HCT116 (cell line): ENCODE results near the gene NAPA. TPM values are rescaled to one million over a fixed set of nuclear protein-coding genes. Genes with fewer than 3 reads are reported as not detected.

ENCODE experiments used
- ATAC-seq: fragments of 200-7000 bp; cut with Tn5 transposase; 2 replicates; pipeline ENCODE4 v1.9.1; 2020; ENCODE audit warnings: mild to moderate bottlenecking, moderate library complexity
- BruUV-seq: library from RNA; stranded (reverse); fragments of 400-500 nt; replicated peaks from 2 replicates; lab custom pipeline; 2021; lab: Mats Ljungman, UMichigan
- CTCF ChIA-PET: fragments of 300-600 bp; sonication (Branson Sonifier 250); formaldehyde crosslinking; loops from one replicate; lab custom pipeline; 2021; ENCODE audit warnings: antibody characterized with exemption; lab: Charles Lee
- POLR2A ChIA-PET: fragments of 300-600, 350-600 bp; sonication (Branson Sonifier 250); formaldehyde crosslinking; loops from one replicate; lab custom pipeline; 2021; ENCODE audit warnings: antibody characterized with exemption; lab: Charles Lee
- RAD21 ChIA-PET, 2 experiments: fragments of 300-600 bp; sonication (Branson Sonifier 250); formaldehyde crosslinking; loops; one replicate each; lab custom pipeline; 2023; ENCODE audit warnings: low total read pairs in 2 of 2; ENCODE audit not compliant: uncharacterized antibody in 2 of 2, unreplicated experiment in 2 of 2, low non-redundant PET in 1 of 2; lab: Charles Lee
- DNase-seq: peaks from one replicate; pipeline ENCODE4 v3.0.0-alpha.2; 2010; ENCODE audit warnings: low read depth, low spot score
- H2AFZ ChIP-seq: fragments of 200-600 bp; shearing (Covaris generic), sonication (generic); 2 replicates; pipeline ENCODE4 v1.6.1; 2017; ENCODE audit warnings: low read depth, mixed run types, mixed read lengths, antibody characterized with exemption, low read length; ENCODE audit not compliant: poor library complexity, severe bottlenecking
- H3K27ac ChIP-seq: 2 replicates; pipeline ENCODE4 v1.5.1; 2012; ENCODE audit warnings: low read depth, low read length
- H3K27me3 ChIP-seq: fragments of 200-600 bp; sonication (generic); 2 replicates; pipeline ENCODE4 v1.6.1; 2016; ENCODE audit warnings: mixed run types, low read length, mixed read lengths; ENCODE audit not compliant: insufficient read depth
- H3K36me3 ChIP-seq, 2 experiments: fragments of 200-500 bp in 1 of 2; fragments of 200-600 bp in 1 of 2; sonication (Bioruptor generic) in 1 of 2; sonication (generic) in 1 of 2; 2 replicates each; pipeline versions ENCODE4 v1.5.1 to v1.6.1; 2014 to 2016; ENCODE audit warnings: low read length in 2 of 2, inconsistent platforms in 1 of 2, mixed read lengths in 1 of 2, mixed run types in 1 of 2; ENCODE audit not compliant: insufficient read depth in 2 of 2, control insufficient read depth in 1 of 2
- H3K4me1 ChIP-seq, 2 experiments: fragments of 200-600 bp in 1 of 2; sonication (generic) in 1 of 2; 2 replicates each; pipeline versions ENCODE4 v1.5.1 to v1.6.1; 2012 to 2017; ENCODE audit warnings: low read length in 2 of 2, inconsistent platforms in 1 of 2, mild to moderate bottlenecking in 1 of 2, mixed read lengths in 1 of 2, mixed run types in 1 of 2, moderate library complexity in 1 of 2; ENCODE audit not compliant: insufficient read depth in 2 of 2, control insufficient read depth in 1 of 2
- H3K4me2 ChIP-seq: fragments of 200-600 bp; sonication (generic); 2 replicates; pipeline ENCODE4 v1.6.1; 2017; ENCODE audit warnings: mixed run types, low read length, mixed read lengths
- H3K4me3 ChIP-seq, 2 experiments: fragments of 200-600 bp in 1 of 2; sonication (generic) in 1 of 2; replicated peaks in 1 of 2; 2 replicates each; pipeline ENCODE4 v1.5.1; 2011 to 2016; ENCODE audit warnings: low read length in 2 of 2, control low read depth in 1 of 2, low read depth in 1 of 2, mild to moderate bottlenecking in 1 of 2, mixed read lengths in 1 of 2, mixed run types in 1 of 2
- H3K79me2 ChIP-seq: fragments of 200-600 bp; sonication (generic); 2 replicates; pipeline ENCODE4 v1.6.1; 2017; ENCODE audit warnings: mild to moderate bottlenecking, mixed run types, low read length, moderate library complexity, mixed read lengths; ENCODE audit not compliant: insufficient read depth
- H3K9ac ChIP-seq: fragments of 200-600 bp; sonication (generic); 2 replicates; pipeline ENCODE4 v1.6.1; 2016; ENCODE audit warnings: low read length, mixed read lengths
- H3K9me2 ChIP-seq: fragments of 200-600 bp; sonication (generic), shearing (Covaris generic); 2 replicates; pipeline ENCODE4 v1.6.1; 2017; ENCODE audit warnings: mixed run types, mild to moderate bottlenecking, moderate library complexity; ENCODE audit not compliant: insufficient read depth
- H3K9me3 ChIP-seq, 2 experiments: fragments of 200-500 bp in 1 of 2; fragments of 200-600 bp in 1 of 2; sonication (Bioruptor generic) in 1 of 2; sonication (generic) in 1 of 2; 2 replicates each; pipeline ENCODE4 v1.6.1; 2014 to 2017; ENCODE audit warnings: low read length in 2 of 2, mixed read lengths in 2 of 2, inconsistent platforms in 1 of 2, low read depth in 1 of 2, mild to moderate bottlenecking in 1 of 2, mixed run types in 1 of 2, moderate library complexity in 1 of 2; ENCODE audit not compliant: control insufficient read depth in 1 of 2, insufficient read depth in 1 of 2
- H4K20me1 ChIP-seq: fragments of 200-600 bp; sonication (generic), shearing (Covaris generic); 2 replicates; pipeline ENCODE4 v1.6.1; 2017; ENCODE audit warnings: mixed run types, mild to moderate bottlenecking, moderate library complexity; ENCODE audit not compliant: insufficient read depth
- ATF3 ChIP-seq: IDR thresholded peaks from 2 replicates; pipeline ENCODE4 v1.6.1; 2012
- CBX3 ChIP-seq: IDR thresholded peaks from 2 replicates; pipeline ENCODE4 v1.6.1; 2012; ENCODE audit warnings: low read depth
- CEBPB ChIP-seq: IDR thresholded peaks from 2 replicates; pipeline ENCODE4 v1.6.1; 2012; ENCODE audit warnings: low read depth
- CTCF ChIP-seq, 3 experiments: fragments of 200-600 bp in 1 of 3; sonication (generic) in 1 of 3; IDR thresholded peaks in 2 of 3; conservative IDR thresholded peaks in 1 of 3; 2 replicates each; pipeline ENCODE4 v1.5.1; 2012 to 2017; ENCODE audit warnings: low read depth in 2 of 3, low read length in 2 of 3, antibody characterized with exemption in 1 of 3, borderline replicate concordance in 1 of 3, control low read depth in 1 of 3, mild to moderate bottlenecking in 1 of 3, mixed read lengths in 1 of 3, mixed run types in 1 of 3, moderate library complexity in 1 of 3; ENCODE audit not compliant: insufficient read depth in 1 of 3
- EGR1 ChIP-seq: IDR thresholded peaks from 2 replicates; pipeline ENCODE4 v1.6.1; 2012; ENCODE audit warnings: low read depth
- ELF1 ChIP-seq: IDR thresholded peaks from 2 replicates; pipeline ENCODE4 v1.6.1; 2012; ENCODE audit warnings: low read depth, borderline replicate concordance
- EZH2phosphoT487 ChIP-seq: fragments of 200-600 bp; IDR thresholded peaks from 2 replicates; pipeline ENCODE4 v1.6.1; 2018; ENCODE audit warnings: antibody characterized with exemption, borderline replicate concordance
- JUND ChIP-seq: IDR thresholded peaks from 2 replicates; pipeline ENCODE4 v1.6.1; 2012
- POLR2A ChIP-seq: IDR thresholded peaks from 2 replicates; pipeline ENCODE4 v1.7.0; 2011; ENCODE audit warnings: borderline replicate concordance; ENCODE audit not compliant: insufficient read depth, insufficient read length; ENCODE audit errors: extremely low read depth
- POLR2AphosphoS5 ChIP-seq: IDR thresholded peaks from 2 replicates; pipeline ENCODE4 v1.6.1; 2011; ENCODE audit warnings: mild to moderate bottlenecking, low read depth, low read length, moderate library complexity
- RAD21 ChIP-seq: IDR thresholded peaks from 2 replicates; pipeline ENCODE4 v1.6.1; 2012; ENCODE audit warnings: low read depth, mild to moderate bottlenecking
- SIN3A ChIP-seq: IDR thresholded peaks from 2 replicates; pipeline ENCODE4 v1.6.1; 2012; ENCODE audit warnings: low read depth
- SP1 ChIP-seq: IDR thresholded peaks from 2 replicates; pipeline ENCODE4 v1.6.1; 2012; ENCODE audit warnings: low read depth
- SRF ChIP-seq: IDR thresholded peaks from 2 replicates; pipeline ENCODE4 v1.6.1; 2012; ENCODE audit warnings: low read depth
- TCF7L2 ChIP-seq: IDR thresholded peaks from 2 replicates; pipeline ENCODE4 v1.7.0; 2011; ENCODE audit warnings: borderline replicate concordance, inconsistent platforms; ENCODE audit not compliant: insufficient read depth, insufficient read length; ENCODE audit errors: extremely low read depth
- YY1 ChIP-seq: IDR thresholded peaks from 2 replicates; pipeline ENCODE4 v1.6.1; 2011; ENCODE audit warnings: low read length, low read depth, moderate library complexity, mild to moderate bottlenecking; ENCODE audit not compliant: insufficient replicate concordance; ENCODE audit errors: extremely low read depth
- ZBTB33 ChIP-seq: IDR thresholded peaks from 2 replicates; pipeline ENCODE4 v1.6.1; 2011; ENCODE audit warnings: mild to moderate bottlenecking, low read length, moderate library complexity; ENCODE audit not compliant: insufficient replicate concordance; ENCODE audit errors: extremely low read depth
- ZFX ChIP-seq: fragments of 450-650 bp; IDR thresholded peaks from 2 replicates; pipeline ENCODE4 v1.6.1; 2017
- intact Hi-C: fragments of 100-400 bp; cut with micrococcal nuclease; formaldehyde crosslinking; loops from 2 replicates; pipeline ENCODE4 v1.10.0; 2022
- total RNA-seq: library from RNA; stranded (reverse); gene quantifications from one replicate; pipeline ENCODE4 v1.2.1, GENCODE V29; 2021; ENCODE audit not compliant: unreplicated experiment

Gene NAPA
- total RNA-seq, 1 experiment from 2014 or later: 58.8 TPM

GRCh38 chr19:47509973-47510372 lies 4.9 kb downstream of the NAPA start:
- Histone ChIP-seq H3K9me2 (no peaks in the 10 kb centered on the region), H3K79me2 (peaks cover 57% of the 10 kb centered on the region), H3K27ac (no peak overlapping the region), H3K36me3 (no peaks in the 10 kb centered on the region), H3K27me3 (no peaks in the 10 kb centered on the region), H3K9ac (no peak overlapping the region), H4K20me1 (no peaks in the 10 kb centered on the region), H3K4me1 (peaks cover 3 to 17% of the 10 kb centered on the region in 2 experiments; a peak in 3 of 4 replicates), H3K4me2 (no peak overlapping the region), H2AFZ (no peak overlapping the region), H3K4me3 (no peak overlapping the region), H3K9me3 (no peaks in the 10 kb centered on the region)
- ATAC-seq: no peak
- RAD21 ChIA-PET: no interaction called here
- no peak for TF ChIP-seq SRF
- TF ChIP-seq YY1: no peak
- no peak for TF ChIP-seq ZBTB33
- no peak for TF ChIP-seq RAD21
- TF ChIP-seq ATF3: no peak
- TF ChIP-seq EGR1: no peak
- no peak for TF ChIP-seq ELF1
- TF ChIP-seq EZH2phosphoT487: no peak
- no peak for TF ChIP-seq ZFX
- TF ChIP-seq JUND: no peak
- TF ChIP-seq CBX3: no peak
- no peak for TF ChIP-seq SIN3A
- TF ChIP-seq CEBPB: no peak
- TF ChIP-seq POLR2A: no peak
- TF ChIP-seq CTCF (IDR thresholded peaks at IDR 0.05 in 2 of 3, conservative IDR thresholded peaks at IDR 0.05 in 1 of 3; ENCODE audit: borderline replicate concordance in 1 of 3, insufficient read depth in 1 of 3, low read depth in 2 of 3, low read length in 2 of 3): no peak
- TF ChIP-seq SP1: no peak
- no peak for TF ChIP-seq TCF7L2
- no peak for TF ChIP-seq POLR2AphosphoS5
- no TSS peak for BruUV-seq
- intact Hi-C loops: no loop called here
- CTCF ChIA-PET: no interaction called here
- POLR2A ChIA-PET: no interaction called here
- no peak for DNase-seq
